ENCODE data around the gene B3GNT8.
A peak's percentile ranks its signal among the peaks of the same experiment; 100 is the strongest.
"Not testable (repeated sequence)": the region's sequence is repeated elsewhere in the genome, so short reads cannot be mapped to it uniquely, and the experiment has no call there.

Gene B3GNT8

GRCh38 chr19:41426952-41427646 lies at the start of gene B3GNT8:
TSS of gene B3GNT8 (minus strand) at chr19:41427374. CDS start at chr19:41426778, 596 bp downstream.
- DNase-seq, result peak; percentile 76

- DNase-seq, result no peak
Measured at GRCh38 chr19:41476583-41476982, 49.4 kb upstream of the B3GNT8 start.

- DNase-seq, result not testable (repeated sequence)
Measured at GRCh38 chr19:41463257-41464256, 36.4 kb upstream of the B3GNT8 start.

- no peak for DNase-seq
Measured at GRCh38 chr19:41462497-41462896, 35.3 kb upstream of the B3GNT8 start.

- DNase-seq, result no peak
Measured at GRCh38 chr19:41457241-41457640, 30.1 kb upstream of the B3GNT8 start.

- DNase-seq, result no peak
Measured at GRCh38 chr19:41456342-41456918, 29.3 kb upstream of the B3GNT8 start.

GRCh38 chr19:41455936-41456335 lies 28.8 kb upstream of the B3GNT8 start:
- DNase-seq, result no peak

GRCh38 chr19:41452584-41453275 lies 25.6 kb upstream of the B3GNT8 start:
- DNase-seq, result no peak

GRCh38 chr19:41449865-41450178 lies 22.6 kb upstream of the B3GNT8 start:
- DNase-seq, result no peak

- no peak for DNase-seq
Measured at GRCh38 chr19:41449079-41449864, 22.1 kb upstream of the B3GNT8 start.

- no peak for DNase-seq
Measured at GRCh38 chr19:41447732-41448332, 20.7 kb upstream of the B3GNT8 start.

GRCh38 chr19:41445575-41445974 lies 18.4 kb upstream of the B3GNT8 start:
- DNase-seq, result no peak

GRCh38 chr19:41443813-41444455 lies 16.8 kb upstream of the B3GNT8 start:
- no peak for DNase-seq

GRCh38 chr19:41442473-41443355 lies 15.5 kb upstream of the B3GNT8 start, which contains the start of gene ERICH4:
TSS of gene ERICH4 (plus strand) at chr19:41443156. CDS start at chr19:41443170, 14 bp downstream.
- no peak for DNase-seq

- no peak for DNase-seq
Measured at GRCh38 chr19:41441321-41441945, 14.3 kb upstream of the B3GNT8 start.

- DNase-seq, result peak; percentile 98
Measured at GRCh38 chr19:41439441-41440222, 12.5 kb upstream of the B3GNT8 start, which contains the start of gene DMAC2. TSS of gene DMAC2 (minus strand) at chr19:41439912. CDS start at chr19:41439899, 13 bp downstream.

- DNase-seq, result no peak
Measured at GRCh38 chr19:41437944-41438574, 10.9 kb upstream of the B3GNT8 start.

GRCh38 chr19:41436674-41436951 lies 9.4 kb upstream of the B3GNT8 start:
- DNase-seq, result no peak
